ENCODE data around the gene ELMO2. TPM values are rescaled to one million over a fixed set of nuclear protein-coding genes. Genes with fewer than 3 reads are reported as not detected.

ELMO2 gene
- total RNA-seq, 1 experiment from 2014 or later = 51.6 TPM

DNA sequence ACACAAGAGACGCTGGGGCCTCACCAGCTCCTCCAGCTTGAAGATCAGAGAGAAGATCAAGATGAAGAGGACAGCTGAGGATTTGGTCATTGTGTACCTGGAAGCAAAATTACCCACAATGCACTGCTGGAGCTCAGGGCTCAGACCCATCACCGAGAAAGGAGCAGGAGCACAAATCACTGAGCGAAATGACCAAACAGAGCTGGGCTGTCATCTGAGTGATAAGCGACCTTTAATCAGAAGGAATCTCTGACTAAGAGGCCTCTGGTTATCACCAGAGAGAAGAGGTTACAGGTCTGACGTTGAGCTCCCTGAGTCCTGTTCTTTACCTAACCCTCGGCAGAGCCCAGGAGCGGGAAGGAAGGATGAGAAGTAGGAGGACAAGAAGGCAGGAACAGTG is 50.6 kb downstream of the ELMO2 start:
- Histone ChIP-seq H3K27ac (no peak overlapping the region), H3K27me3 (no peaks in the 10 kb centered on the region), H3K4me1 (peaks cover 18% of the 10 kb centered on the region), H3K36me3 (no peaks in the 10 kb centered on the region; the same call in 1 of the 2 replicates), H3K4me3 (no peak overlapping the region), H3K9me3 (replicated peaks) (no peaks in the 10 kb centered on the region)
- DNase-seq = no peak

DNA sequence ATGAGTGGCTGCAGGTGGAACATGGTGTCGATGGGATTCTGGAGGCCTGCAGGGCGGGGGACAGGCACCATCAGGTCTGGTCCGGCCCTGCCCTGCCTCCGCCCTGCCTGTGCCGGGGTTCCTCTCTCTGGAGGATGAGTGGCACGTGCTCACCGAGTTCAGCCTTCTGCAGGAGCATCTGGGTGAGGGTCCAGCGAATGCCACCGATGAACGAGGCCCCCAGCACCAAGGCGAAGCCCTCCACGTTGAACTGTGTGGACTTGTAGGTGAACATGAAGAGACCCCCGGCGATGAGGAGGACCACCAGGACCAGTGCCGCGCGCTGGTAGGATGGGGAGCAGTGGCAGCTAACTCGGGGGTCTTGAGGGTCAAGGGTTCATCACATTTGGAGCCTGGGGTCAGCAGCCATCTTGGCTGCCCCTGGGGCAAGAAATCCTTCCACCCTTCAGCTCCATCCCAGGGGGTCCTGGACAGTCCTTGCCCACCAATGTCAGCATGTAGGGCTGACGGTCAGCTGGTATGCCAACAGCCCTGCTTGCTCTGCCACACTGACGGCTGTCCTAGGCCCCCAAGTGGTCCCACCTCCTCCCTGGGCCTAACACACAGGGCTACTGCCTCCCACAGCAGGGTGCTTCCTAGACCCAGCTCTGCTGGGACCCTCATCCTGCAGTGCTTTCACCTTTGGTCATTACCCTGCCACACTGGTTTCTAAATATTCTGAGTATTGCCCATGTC is 51.3 kb downstream of the ELMO2 start:
- Histone ChIP-seq H3K27me3 (no peaks in the 10 kb centered on the region), H3K9me3 (replicated peaks) (no peaks in the 10 kb centered on the region), H3K27ac (no peak overlapping the region), H3K36me3 (no peaks in the 10 kb centered on the region; the same call in 1 of the 2 replicates), H3K4me1 (peaks cover 23% of the 10 kb centered on the region), H3K4me3 (no peak overlapping the region)
- no peak for DNase-seq

- no peak overlapping the region for H3K4me3 ChIP-seq
- H3K4me1 ChIP-seq = peaks cover 30% of the 10 kb centered on the region
- no peaks in the 10 kb centered on the region for H3K27me3 ChIP-seq
- H3K36me3 ChIP-seq = no peaks in the 10 kb centered on the region; the same call in 1 of the 2 replicates
- H3K9me3 ChIP-seq (replicated peaks) = no peaks in the 10 kb centered on the region
- DNase-seq = no peak
- no peak overlapping the region for H3K27ac ChIP-seq
Measured at GRCh38 chr20:46354207-46354555, 52.2 kb downstream of the ELMO2 start.

- Histone ChIP-seq H3K9me3 (replicated peaks) (no peaks in the 10 kb centered on the region), H3K36me3 (no peaks in the 10 kb centered on the region; the same call in 1 of the 2 replicates), H3K4me3 (no peak overlapping the region), H3K27ac (no peak overlapping the region), H3K27me3 (no peaks in the 10 kb centered on the region), H3K4me1 (peaks cover 30% of the 10 kb centered on the region)
- DNase-seq = no peak
Measured at GRCh38 chr20:46353500-46354206, 52.8 kb downstream of the ELMO2 start.

DNA sequence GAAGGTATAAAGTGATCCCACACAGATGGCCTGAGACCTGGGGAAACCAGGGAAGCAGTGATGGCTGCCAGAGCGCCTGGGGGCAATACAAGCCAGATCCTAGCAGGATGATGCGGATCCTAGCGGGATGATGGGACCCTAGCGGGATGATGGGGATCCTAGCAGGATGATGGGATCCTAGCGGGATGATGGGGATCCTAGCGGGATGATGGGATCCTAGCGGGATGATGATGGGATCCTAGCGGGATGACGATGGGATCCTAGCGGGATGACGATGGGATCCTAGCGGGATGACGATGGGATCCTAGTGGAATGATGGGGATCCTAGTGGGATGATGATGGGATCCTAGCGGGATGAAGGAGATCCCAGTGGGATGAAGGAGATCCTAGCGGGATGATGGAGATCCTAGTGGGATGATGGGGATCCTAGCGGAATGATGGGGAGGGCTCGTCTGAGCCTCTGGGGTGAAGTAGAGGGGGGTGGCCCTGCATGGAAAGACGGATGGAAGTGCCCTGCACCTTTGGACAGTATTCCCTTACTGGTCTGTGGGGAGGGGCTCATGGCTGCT is 54.0 kb downstream of the ELMO2 start:
- Histone ChIP-seq H3K4me3 (no peak overlapping the region), H3K9me3 (replicated peaks) (no peaks in the 10 kb centered on the region), H3K4me1 (peaks cover 30% of the 10 kb centered on the region), H3K36me3 (no peaks in the 10 kb centered on the region; the same call in 1 of the 2 replicates), H3K27ac (no peak overlapping the region), H3K27me3 (no peaks in the 10 kb centered on the region)
- no peak for DNase-seq

DNA sequence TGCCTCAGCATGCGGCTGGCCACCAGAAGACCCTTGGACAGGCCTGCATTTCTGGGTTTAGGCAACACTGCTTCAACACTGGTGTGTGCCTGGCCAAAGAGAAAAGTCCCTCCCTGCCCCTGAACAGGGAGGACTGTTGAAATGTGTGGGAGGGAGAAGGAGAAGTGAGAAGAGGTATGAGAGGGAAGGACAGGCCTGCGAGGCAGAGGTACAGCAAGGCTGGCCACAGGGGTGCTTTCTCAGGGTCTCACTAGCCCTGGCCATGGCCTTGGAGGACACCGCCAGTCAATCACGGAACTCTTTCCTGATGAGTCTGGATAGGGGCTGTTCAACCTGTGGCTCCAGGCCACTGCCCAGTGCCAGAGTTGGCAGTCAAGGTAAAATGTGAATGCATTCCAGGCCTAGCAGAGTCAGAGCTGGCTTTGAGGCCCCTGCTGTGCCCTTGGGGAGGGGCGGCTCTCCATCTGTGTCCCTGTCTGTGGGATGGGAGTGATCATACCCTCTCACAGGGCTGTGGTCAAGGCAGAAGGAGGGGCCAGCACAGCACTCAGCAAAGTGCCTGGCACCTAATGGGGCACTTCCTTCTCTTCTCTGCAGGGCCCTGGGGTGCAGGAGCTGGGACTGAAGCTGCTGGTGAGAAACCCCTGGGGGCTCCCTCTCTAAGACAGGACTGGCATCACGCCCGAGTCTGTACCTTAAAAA is 54.9 kb downstream of the ELMO2 start:
- Histone ChIP-seq H3K4me1 (peaks cover 21% of the 10 kb centered on the region), H3K36me3 (no peaks in the 10 kb centered on the region; the same call in 1 of the 2 replicates), H3K27ac (peak overlapping the region; percentile 64; the same call in 1 of the 2 replicates), H3K27me3 (no peaks in the 10 kb centered on the region), H3K4me3 (no peak overlapping the region), H3K9me3 (replicated peaks) (no peaks in the 10 kb centered on the region)
- DNase-seq = no peak

DNA sequence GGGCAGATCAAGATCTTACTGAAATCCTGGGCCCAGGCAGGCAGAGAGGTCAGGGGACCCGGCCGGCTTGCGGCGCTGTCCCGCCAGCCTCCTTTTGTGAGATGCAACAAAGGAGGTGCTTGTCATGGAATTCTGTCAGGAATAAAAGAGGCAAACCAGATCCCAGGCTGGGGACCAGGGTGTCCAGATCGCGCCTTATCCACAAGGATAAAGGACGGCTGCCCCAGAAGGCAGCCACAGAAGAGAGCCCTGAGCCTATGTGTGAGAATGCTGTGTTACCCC is 55.5 kb downstream of the ELMO2 start:
- Histone ChIP-seq H3K36me3 (no peaks in the 10 kb centered on the region; the same call in 1 of the 2 replicates), H3K4me1 (peaks cover 20% of the 10 kb centered on the region), H3K27ac (peak overlapping the region; percentile 64), H3K4me3 (no peak overlapping the region), H3K27me3 (no peaks in the 10 kb centered on the region), H3K9me3 (replicated peaks) (no peaks in the 10 kb centered on the region)
- no peak for DNase-seq

GRCh38 chr20:46350201-46350985 is 56.0 kb downstream of the ELMO2 start:
- Histone ChIP-seq H3K4me1 (peaks cover 20% of the 10 kb centered on the region), H3K27ac (peak overlapping the region; percentile 64), H3K4me3 (no peak overlapping the region), H3K27me3 (no peaks in the 10 kb centered on the region), H3K36me3 (no peaks in the 10 kb centered on the region), H3K9me3 (replicated peaks) (no peaks in the 10 kb centered on the region)
- peak; percentile 90 to 91 for DNase-seq

GRCh38 chr20:46349742-46350056 is 56.7 kb downstream of the ELMO2 start:
- H3K4me1 ChIP-seq = peaks cover 20% of the 10 kb centered on the region
- H3K4me3 ChIP-seq = no peak overlapping the region
- no peaks in the 10 kb centered on the region for H3K27me3 ChIP-seq
- DNase-seq = peak in 1 of 2 experiments; percentile 51
- H3K27ac ChIP-seq = peak overlapping the region; percentile 64
- no peaks in the 10 kb centered on the region for H3K36me3 ChIP-seq
- no peaks in the 10 kb centered on the region for H3K9me3 ChIP-seq (replicated peaks)

GRCh38 chr20:46349035-46349741 is 57.2 kb downstream of the ELMO2 start:
- peak; percentile 76 to 90 for DNase-seq
- H3K4me1 ChIP-seq = peaks cover 20% of the 10 kb centered on the region
- H3K36me3 ChIP-seq = no peaks in the 10 kb centered on the region
- no peaks in the 10 kb centered on the region for H3K9me3 ChIP-seq (replicated peaks)
- H3K27me3 ChIP-seq = peaks cover 2% of the 10 kb centered on the region
- no peak overlapping the region for H3K4me3 ChIP-seq
- no peak overlapping the region for H3K27ac ChIP-seq

DNA sequence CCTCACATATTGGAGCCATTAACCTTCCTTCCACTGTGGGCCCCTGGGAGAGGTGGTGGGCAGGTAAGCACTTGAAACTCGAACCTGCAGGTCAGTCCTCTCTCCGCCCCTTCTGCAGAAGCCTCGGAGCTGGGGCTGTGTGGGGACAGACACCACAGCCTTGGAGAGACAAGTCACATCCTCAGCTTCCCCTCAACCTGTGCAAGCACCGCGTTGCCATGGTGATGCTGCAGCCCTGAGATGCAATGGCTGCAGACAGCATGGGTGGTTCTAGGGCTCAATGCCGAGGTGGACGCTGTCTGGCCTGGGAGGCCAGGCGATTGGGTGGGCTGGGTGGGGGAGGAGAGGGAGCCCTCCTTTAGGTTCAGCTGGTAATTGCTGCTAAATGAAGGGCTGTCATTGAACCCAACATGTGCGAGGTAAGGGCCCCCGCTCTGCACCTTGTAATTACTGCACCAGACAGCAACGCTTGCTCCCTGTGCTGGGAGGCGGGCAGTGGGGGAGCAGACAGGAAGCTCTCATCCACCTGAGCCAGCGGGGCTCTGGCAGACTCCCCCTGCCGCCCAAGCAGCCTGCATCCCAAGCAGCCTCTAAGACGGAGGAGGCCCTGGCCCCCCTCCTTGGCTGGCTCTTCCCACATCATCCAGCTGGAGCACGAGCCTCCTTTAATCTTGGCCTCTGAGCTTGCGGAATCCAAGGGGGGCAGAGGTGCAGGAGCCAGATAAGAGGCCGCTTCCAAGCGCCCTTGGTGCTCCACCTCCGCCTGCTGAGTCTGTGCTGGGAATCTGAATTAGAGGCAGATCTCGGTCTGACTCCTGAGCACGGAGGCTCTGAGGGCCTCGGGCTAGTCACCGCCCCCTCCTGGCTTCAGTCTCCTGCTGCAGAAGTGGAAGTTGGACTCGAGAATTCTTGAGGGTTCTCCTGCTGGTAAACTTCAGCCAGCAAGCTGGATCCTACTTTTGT is 58.3 kb downstream of the ELMO2 start:
- DNase-seq = no peak
- H3K27me3 ChIP-seq = peaks cover 13% of the 10 kb centered on the region
- no peak overlapping the region for H3K27ac ChIP-seq
- H3K4me1 ChIP-seq = peaks cover 20% of the 10 kb centered on the region
- H3K4me3 ChIP-seq = no peak overlapping the region
- H3K9me3 ChIP-seq (replicated peaks) = no peaks in the 10 kb centered on the region
- no peaks in the 10 kb centered on the region for H3K36me3 ChIP-seq

DNA sequence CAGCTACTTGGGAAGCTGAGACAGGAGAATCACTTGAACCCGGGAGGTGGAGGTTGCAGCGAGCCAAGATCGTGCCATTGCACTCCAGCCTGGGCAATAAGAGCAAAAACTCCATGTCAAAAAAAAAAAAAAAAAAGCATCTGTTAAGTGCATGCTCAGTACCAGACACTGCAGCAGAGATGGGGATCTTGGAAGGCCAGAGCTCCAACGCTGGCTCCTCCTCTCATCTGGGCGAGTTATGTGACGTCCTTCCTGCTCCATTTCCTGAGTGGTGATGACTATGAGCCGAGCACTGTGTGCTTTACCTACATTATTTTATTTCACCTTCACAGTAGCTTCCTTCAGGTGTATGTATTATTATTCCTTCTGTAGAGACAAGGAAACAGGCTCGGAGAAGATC is 59.6 kb downstream of the ELMO2 start:
- Histone ChIP-seq H3K4me1 (peaks cover 20% of the 10 kb centered on the region), H3K9me3 (replicated peaks) (no peaks in the 10 kb centered on the region), H3K36me3 (no peaks in the 10 kb centered on the region), H3K4me3 (no peak overlapping the region), H3K27ac (no peak overlapping the region), H3K27me3 (peaks cover 26% of the 10 kb centered on the region)
- no peak for DNase-seq

GRCh38 chr20:46344488-46345162 is 61.8 kb downstream of the ELMO2 start:
- H3K27ac ChIP-seq = no peak overlapping the region
- no peaks in the 10 kb centered on the region for H3K36me3 ChIP-seq
- peaks cover 44% of the 10 kb centered on the region for H3K27me3 ChIP-seq
- H3K9me3 ChIP-seq (replicated peaks) = no peaks in the 10 kb centered on the region
- peaks cover 2% of the 10 kb centered on the region for H3K4me1 ChIP-seq
- H3K4me3 ChIP-seq = no peak overlapping the region
- DNase-seq = no peak
